Measurements from ENCODE around the gene TIMM29.

GRCh38 chr19:10935371-10936059 lies 6.9 kb downstream of the TIMM29 start:
- TF ChIP-seq CTCF (IDR thresholded peaks at IDR 0.05; ENCODE audit: insufficient read depth, low read length, poor library complexity, severe bottlenecking) (no peak), EZH2phosphoT487 (conservative IDR thresholded peaks at IDR 0.05; ENCODE audit: low read length) (no peak)

Data from SU-DHL-6 (cell line).